ENCODE measurements around the gene UBAP2.

The UBAP2 gene

GRCh38 chr9:33880211-33881089 lies 168.2 kb downstream of the UBAP2 start:
- WGBS (ENCODE audit: insufficient coverage): 100% methylated on average over 3 of the region's 8 CpGs
- ChIA-PET POLR2A (interaction anchor here (0.5 to 0.6 kb wide), 2 partner anchors 15 to 36 kb away, joined by 3 read pairs; no protein-coding TSS in a partner anchor), CTCF (interaction anchor here (1.6 kb wide), 1 partner anchor 9 kb away, joined by 5 read pairs; no protein-coding TSS in a partner anchor)
- Histone ChIP-seq H3K4me1 (ENCODE audit: control extremely low read depth in 1 of 4, control insufficient read depth in 4 of 4, insufficient read depth in 4 of 4, low read length in 3 of 4) (peaks cover 0 to 2% (median 0%) of the 10 kb centered on the region in 4 experiments), H3K27ac (ENCODE audit: insufficient read depth in 1 of 2, low read depth in 1 of 2, low read length in 2 of 2, poor library complexity in 1 of 2, severe bottlenecking in 2 of 2) (no peak overlapping the region), H3K9me3 (ENCODE audit: control extremely low read depth in 1 of 5, control insufficient read depth in 4 of 5, insufficient read depth in 2 of 5, low read depth in 1 of 5, low read length in 4 of 5) (no peaks in the 10 kb centered on the region), H3K27me3 (replicated peaks in 2 of 5; ENCODE audit: control insufficient read depth in 4 of 5, insufficient read depth in 5 of 5, low read length in 4 of 5) (no peaks in the 10 kb centered on the region), H3K36me3 (ENCODE audit: control insufficient read depth in 4 of 4, insufficient read depth in 4 of 4, low read length in 3 of 4) (no peaks in the 10 kb centered on the region), H3K4me3 (ENCODE audit: control insufficient read depth in 1 of 7, extremely low read depth in 1 of 7, insufficient read depth in 4 of 7, low read depth in 2 of 7, low read length in 6 of 7) (no peak overlapping the region)
- no peak for DNase-seq

- ChIA-PET CTCF (no interaction called here), POLR2A (no interaction called here)
- Histone ChIP-seq H3K9me3 (ENCODE audit: control extremely low read depth in 1 of 5, control insufficient read depth in 4 of 5, insufficient read depth in 2 of 5, low read depth in 1 of 5, low read length in 4 of 5) (no peaks in the 10 kb centered on the region), H3K27ac (ENCODE audit: insufficient read depth in 1 of 2, low read depth in 1 of 2, low read length in 2 of 2, poor library complexity in 1 of 2, severe bottlenecking in 2 of 2) (no peak overlapping the region), H3K27me3 (replicated peaks in 2 of 5; ENCODE audit: control insufficient read depth in 4 of 5, insufficient read depth in 5 of 5, low read length in 4 of 5) (no peaks in the 10 kb centered on the region), H3K4me1 (ENCODE audit: control extremely low read depth in 1 of 4, control insufficient read depth in 4 of 4, insufficient read depth in 4 of 4, low read length in 3 of 4) (peaks cover 0 to 2% (median 0%) of the 10 kb centered on the region in 4 experiments), H3K36me3 (ENCODE audit: control insufficient read depth in 4 of 4, insufficient read depth in 4 of 4, low read length in 3 of 4) (no peaks in the 10 kb centered on the region), H3K4me3 (ENCODE audit: control insufficient read depth in 1 of 7, extremely low read depth in 1 of 7, insufficient read depth in 4 of 7, low read depth in 2 of 7, low read length in 6 of 7) (no peak overlapping the region)
- 94% methylated on average over 6 of the region's 7 CpGs for WGBS (ENCODE audit: insufficient coverage)
- DNase-seq: no peak
Observed at GRCh38 chr9:33878691-33879366, 169.9 kb downstream of the UBAP2 start.

GRCh38 chr9:33877727-33878489 lies 170.8 kb downstream of the UBAP2 start:
- Histone ChIP-seq H3K36me3 (ENCODE audit: control insufficient read depth in 4 of 4, insufficient read depth in 4 of 4, low read length in 3 of 4) (no peaks in the 10 kb centered on the region), H3K27ac (ENCODE audit: insufficient read depth in 1 of 2, low read depth in 1 of 2, low read length in 2 of 2, poor library complexity in 1 of 2, severe bottlenecking in 2 of 2) (no peak overlapping the region), H3K4me1 (ENCODE audit: control extremely low read depth in 1 of 4, control insufficient read depth in 4 of 4, insufficient read depth in 4 of 4, low read length in 3 of 4) (peaks cover 0 to 2% (median 0%) of the 10 kb centered on the region in 4 experiments), H3K27me3 (replicated peaks in 2 of 5; ENCODE audit: control insufficient read depth in 4 of 5, insufficient read depth in 5 of 5, low read length in 4 of 5) (no peaks in the 10 kb centered on the region), H3K9me3 (ENCODE audit: control extremely low read depth in 1 of 5, control insufficient read depth in 4 of 5, insufficient read depth in 2 of 5, low read depth in 1 of 5, low read length in 4 of 5) (no peaks in the 10 kb centered on the region), H3K4me3 (ENCODE audit: control insufficient read depth in 1 of 7, extremely low read depth in 1 of 7, insufficient read depth in 4 of 7, low read depth in 2 of 7, low read length in 6 of 7) (no peak overlapping the region)
- 100% methylated on average over 4 of the region's 10 CpGs for WGBS (ENCODE audit: insufficient coverage)
- ChIA-PET CTCF (interaction anchor here (1.2 kb wide), 1 partner anchor 63 kb away, joined by 3 read pairs; no protein-coding TSS in a partner anchor), POLR2A (no interaction called here)
- DNase-seq: no peak

Data from common myeloid progenitor, CD34-positive (primary cell).